Cardiac muscle cell (in vitro differentiated cells and primary cell): ENCODE results near the gene INAVA. TPM values are rescaled to one million over a fixed set of nuclear protein-coding genes. Genes with fewer than 3 reads are reported as not detected.

Source experiments
- DNase-seq, 2 donors: peaks; one replicate each; pipeline versions ENCODE4 v3.0.0 to v3.0.0-alpha.2; 2010 to 2017; ENCODE audit warnings: low read depth in 1 of 2, low spot score in 1 of 2
- H3K27ac ChIP-seq: fragments of 200-600 bp; sonication (generic); 2 replicates; pipeline ENCODE4 v1.5.1; 2016
- H3K27me3 ChIP-seq: fragments of 200-600 bp; sonication (generic); 2 replicates; pipeline ENCODE4 v1.6.0; 2016; ENCODE audit warnings: control low read depth
- H3K36me3 ChIP-seq: fragments of 200-600 bp; sonication (generic); 2 replicates; pipeline ENCODE4 v1.5.1; 2016; ENCODE audit warnings: control low read depth
- H3K4me1 ChIP-seq: fragments of 200-600 bp; sonication (generic); 2 replicates; pipeline ENCODE4 v1.8.1; 2017; ENCODE audit warnings: low read depth, mild to moderate bottlenecking, mixed run types
- H3K4me3 ChIP-seq: fragments of 200-600 bp; sonication (generic); 2 replicates; pipeline ENCODE4 v1.5.1; 2016; ENCODE audit warnings: mild to moderate bottlenecking
- H3K9me3 ChIP-seq: fragments of 200-600 bp; sonication (generic); 2 replicates; pipeline ENCODE4 v1.5.1; 2017; ENCODE audit warnings: low read depth, mild to moderate bottlenecking, control low read depth
- CTCF ChIP-seq: IDR thresholded peaks from 2 replicates; pipeline ENCODE4 v1.5.1; 2012; ENCODE audit warnings: low read depth, mild to moderate bottlenecking, low read length
- polyA plus RNA-seq: library from polyadenylated mRNA; unstranded; fragments of >200 nt; fragmentation: Nextera tagmentation; extraction: Ambion mirVana; gene quantifications from 2 replicates; pipeline ENCODE4 v1.2.1, GENCODE V29; 2016
- total RNA-seq: library from RNA; depleted of rRNA; stranded (reverse); fragments of >200 nt; gene quantifications from 2 replicates; pipeline ENCODE4 v1.2.3, GENCODE V29; 2016

INAVA gene
- total and polyA plus RNA-seq, 2 experiments from 2014 or later: 7.4 to 37.8 TPM

GRCh38 chr1:200887036-200887435 lies 7.7 kb upstream of the INAVA start:
- no peak for TF ChIP-seq CTCF
- H3K27ac ChIP-seq: no peak overlapping the region
- no peaks in the 10 kb centered on the region for H3K9me3 ChIP-seq
- DNase-seq: no peak
- peaks cover 6% of the 10 kb centered on the region for H3K4me1 ChIP-seq
- no peaks in the 10 kb centered on the region for H3K27me3 ChIP-seq
- no peak overlapping the region for H3K4me3 ChIP-seq
- no peaks in the 10 kb centered on the region for H3K36me3 ChIP-seq

- Histone ChIP-seq H3K4me1 (peaks cover 10% of the 10 kb centered on the region), H3K27ac (no peak overlapping the region), H3K4me3 (no peak overlapping the region), H3K27me3 (no peaks in the 10 kb centered on the region), H3K36me3 (no peaks in the 10 kb centered on the region), H3K9me3 (no peaks in the 10 kb centered on the region)
- no peak for DNase-seq
- TF ChIP-seq CTCF: no peak
Measured at GRCh38 chr1:200887772-200888348, 6.8 kb upstream of the INAVA start.

- Histone ChIP-seq H3K36me3 (no peaks in the 10 kb centered on the region), H3K27ac (no peak overlapping the region), H3K4me1 (peaks cover 10% of the 10 kb centered on the region), H3K4me3 (no peak overlapping the region), H3K9me3 (no peaks in the 10 kb centered on the region), H3K27me3 (no peaks in the 10 kb centered on the region)
- TF ChIP-seq CTCF: no peak
- peak in 1 of 2 donors; percentile 36 for DNase-seq
Measured at GRCh38 chr1:200888349-200888838, 6.3 kb upstream of the INAVA start.

GRCh38 chr1:200889571-200889970 lies 5.1 kb upstream of the INAVA start:
- Histone ChIP-seq H3K9me3 (no peaks in the 10 kb centered on the region), H3K4me3 (no peak overlapping the region), H3K27me3 (no peaks in the 10 kb centered on the region), H3K27ac (no peak overlapping the region), H3K4me1 (peaks cover 14% of the 10 kb centered on the region), H3K36me3 (no peaks in the 10 kb centered on the region)
- no peak for TF ChIP-seq CTCF
- DNase-seq: no peak

GRCh38 chr1:200890027-200890426 lies 4.7 kb upstream of the INAVA start:
- no peaks in the 10 kb centered on the region for H3K9me3 ChIP-seq
- H3K4me1 ChIP-seq: peaks cover 14% of the 10 kb centered on the region
- H3K27me3 ChIP-seq: no peaks in the 10 kb centered on the region
- no peak overlapping the region for H3K27ac ChIP-seq
- no peak for TF ChIP-seq CTCF
- DNase-seq: no peak
- H3K36me3 ChIP-seq: no peaks in the 10 kb centered on the region
- H3K4me3 ChIP-seq: no peak overlapping the region
